ENCODE measurements around the gene SPATC1L.

SPATC1L gene

GRCh38 chr21:46128933-46129571 is 55.2 kb downstream of the SPATC1L start:
- DNase-seq = no peak

GRCh38 chr21:46128106-46128932 is 55.9 kb downstream of the SPATC1L start:
- DNase-seq = no peak

DNA sequence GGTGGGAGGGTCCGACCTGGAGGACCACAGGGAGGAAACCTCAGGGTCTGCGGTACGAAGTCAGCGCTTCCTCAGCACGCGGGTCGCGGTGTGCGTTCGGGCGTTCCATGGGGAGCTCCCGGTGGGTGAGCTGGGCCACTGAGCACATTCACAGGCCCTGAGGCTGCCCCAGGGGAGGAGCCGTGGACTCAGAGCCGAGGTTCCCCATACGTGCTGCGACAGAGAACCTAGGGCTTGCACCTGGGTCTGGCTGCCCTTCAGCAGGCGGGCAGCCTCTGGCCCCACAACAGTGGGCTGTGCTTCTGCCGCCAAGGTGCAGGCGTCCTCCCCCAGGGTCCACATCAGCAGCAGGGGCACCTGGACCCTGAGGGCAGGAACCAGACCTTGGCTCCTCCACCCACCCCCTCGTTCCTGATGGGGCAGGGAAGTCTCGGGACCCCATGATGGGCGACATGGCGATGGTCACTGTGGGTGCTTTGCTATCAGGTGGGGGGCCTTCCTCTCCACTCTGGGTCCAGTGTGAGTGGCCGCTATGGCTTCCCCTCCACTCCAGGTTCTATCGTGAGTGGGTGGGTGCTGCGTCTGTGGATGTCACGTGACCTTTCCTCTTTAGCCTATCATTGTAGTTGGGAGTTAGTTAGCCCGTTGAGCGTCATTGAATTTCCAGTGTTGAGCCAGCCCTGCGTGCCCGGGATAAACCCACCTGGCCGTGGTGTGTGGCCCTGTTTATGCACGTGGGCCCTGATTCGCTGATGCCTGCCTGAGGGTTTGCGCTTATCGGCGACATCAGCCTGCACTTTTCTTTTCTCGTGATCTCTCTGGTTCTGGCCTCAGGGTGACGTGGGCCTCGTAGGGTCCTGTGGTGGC is 56.8 kb downstream of the SPATC1L start:
- no peak for DNase-seq

GRCh38 chr21:46126309-46127238 is 57.7 kb downstream of the SPATC1L start:
- DNase-seq = no peak

GRCh38 chr21:46125846-46126301 is 58.4 kb downstream of the SPATC1L start:
- DNase-seq = no peak

- DNase-seq = no peak
These were observed 59.1 kb downstream of the SPATC1L start for GRCh38 chr21:46124926-46125845.

GRCh38 chr21:46124083-46124925 is 60.0 kb downstream of the SPATC1L start:
- DNase-seq = no peak

DNA sequence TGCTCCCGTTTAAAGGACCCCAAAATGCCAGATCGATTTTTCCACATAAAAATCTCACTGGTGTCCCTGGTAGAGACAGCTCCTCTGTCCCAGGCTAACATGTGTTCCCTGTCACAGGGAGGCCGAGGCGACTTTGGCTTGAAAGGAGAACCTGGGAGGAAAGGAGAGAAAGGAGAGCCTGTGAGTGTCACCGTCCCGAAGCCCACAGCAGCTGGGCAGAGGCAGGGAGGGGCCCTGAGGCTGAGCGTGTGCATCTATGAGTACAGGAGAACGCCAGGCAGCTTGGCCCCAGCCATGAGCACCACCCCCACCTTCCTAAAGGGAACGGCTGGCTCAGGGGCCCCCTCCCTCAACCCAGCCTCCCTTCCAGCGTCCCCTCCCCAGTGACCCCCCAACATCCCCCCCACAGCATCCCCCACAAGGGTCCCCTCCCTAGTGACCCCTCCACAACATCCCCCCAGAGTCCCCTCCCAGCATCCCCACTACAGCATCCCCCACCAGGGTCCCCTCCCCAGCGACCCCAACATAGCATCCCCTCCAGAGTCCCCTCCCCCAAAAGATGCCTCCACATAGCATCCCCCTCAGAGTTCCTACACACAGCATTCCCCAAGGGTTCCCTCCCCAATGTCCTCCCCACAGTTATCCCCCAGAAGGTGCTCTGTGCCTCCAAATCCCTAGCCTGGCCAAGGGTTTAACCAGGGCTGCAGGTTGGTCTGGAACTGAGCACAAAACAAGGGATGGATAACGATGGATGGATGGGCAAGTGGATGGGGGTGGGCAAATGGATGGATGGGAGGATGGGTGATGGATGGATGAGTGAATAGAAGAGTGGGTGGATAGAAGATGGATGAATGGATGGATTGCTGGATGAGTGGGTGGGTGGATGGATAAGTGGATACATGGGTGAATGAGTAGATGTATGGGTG is 61.2 kb downstream of the SPATC1L start:
- no peak for DNase-seq

GRCh38 chr21:46122237-46122671 is 62.0 kb downstream of the SPATC1L start:
- no peak for DNase-seq

- no peak for DNase-seq
These were observed 62.7 kb downstream of the SPATC1L start for GRCh38 chr21:46121286-46122221.

GRCh38 chr21:46120301-46121285 is 63.7 kb downstream of the SPATC1L start:
- DNase-seq = no peak

- DNase-seq = no peak
These were observed 64.5 kb downstream of the SPATC1L start for GRCh38 chr21:46119637-46120271.

DNA sequence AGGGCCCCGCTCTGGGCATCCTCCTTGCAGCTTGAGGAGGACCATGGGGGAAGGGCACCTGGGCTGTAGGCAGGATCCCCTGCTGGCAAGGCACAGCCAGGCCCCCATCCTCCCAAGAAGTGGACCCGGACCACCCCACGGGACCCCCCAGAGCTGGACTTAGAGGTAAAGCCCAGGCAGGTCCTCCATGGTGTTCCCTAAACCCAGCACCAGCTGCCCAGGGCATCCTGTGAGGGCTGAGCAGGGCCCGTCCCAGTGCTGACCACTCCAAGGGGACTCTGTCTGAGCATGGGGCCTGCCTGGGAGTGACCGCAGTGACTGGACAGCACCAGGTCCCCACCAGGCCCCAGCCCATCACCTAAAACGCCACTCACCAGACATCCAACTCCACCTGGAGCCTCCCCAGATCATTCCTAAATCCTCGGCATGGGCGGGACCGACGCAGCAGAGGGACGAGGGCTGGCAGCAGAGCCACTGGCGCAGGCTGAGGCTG is 65.1 kb downstream of the SPATC1L start:
- no peak for DNase-seq

DNA sequence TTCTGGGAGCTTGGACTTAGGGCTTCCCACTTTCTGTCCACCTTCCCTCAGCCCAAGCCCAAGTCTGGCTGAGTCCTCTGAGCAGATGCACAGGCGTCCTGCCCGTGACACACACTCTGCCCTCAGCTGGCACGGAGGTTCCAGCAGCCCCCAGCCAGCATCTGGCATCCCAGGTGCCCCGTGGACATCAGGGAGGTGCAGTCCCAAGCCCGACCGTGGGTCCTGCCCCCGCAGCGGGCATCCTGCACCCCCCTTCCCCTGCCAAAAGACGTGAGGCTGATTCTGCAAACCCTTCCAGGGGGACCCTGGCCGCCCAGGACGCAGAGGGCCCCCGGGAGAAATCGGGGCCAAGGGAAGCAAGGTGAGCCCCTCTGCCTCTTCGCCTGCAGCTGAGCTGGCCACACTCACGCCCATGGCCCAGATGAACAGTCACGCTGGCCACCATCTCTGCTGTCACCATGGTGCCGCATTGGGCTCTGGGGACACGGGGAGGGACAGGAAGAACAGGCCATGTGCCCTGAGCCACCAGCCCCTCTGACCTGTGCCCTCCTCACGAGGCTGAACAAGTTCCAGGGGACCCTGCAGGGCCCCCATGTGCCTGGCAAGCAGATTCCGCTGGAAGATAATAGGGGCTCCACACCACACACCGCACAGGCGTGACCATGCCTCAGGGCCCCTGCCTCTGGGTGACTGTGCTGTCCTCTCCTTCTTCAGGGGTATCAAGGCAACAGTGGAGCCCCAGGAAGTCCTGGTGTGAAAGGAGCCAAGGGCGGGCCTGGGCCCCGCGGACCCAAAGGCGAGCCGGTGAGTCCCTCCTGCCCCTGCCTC is 65.7 kb downstream of the SPATC1L start:
- DNase-seq = no peak
